Dermis blood vessel endothelial cell (primary cell): ENCODE measurements around the gene HGFAC. TPM values are rescaled to one million over a fixed set of nuclear protein-coding genes. Genes with fewer than 3 reads are reported as not detected.
"Not testable (repeated sequence)": the region's sequence is repeated elsewhere in the genome, so short reads cannot be mapped to it uniquely, and the experiment has no call there.

Experiments
- DNase-seq: peaks from one replicate; pipeline ENCODE4 v3.0.0; 2010
- total RNA-seq: library from RNA; depleted of rRNA; stranded (reverse); fragments of >200 nt; gene quantifications from 2 replicates; pipeline ENCODE4 v1.2.3, GENCODE V29; 2014

Gene HGFAC
- 0.28 and 0.51 TPM in 2 replicates for total RNA-seq

GRCh38 chr4:3441501-3442459 is at the start of gene HGFAC:
Gene HGFAC, plus strand, starts transcription at chr4:3441968. Its CDS starts 34 bp downstream, at chr4:3442002.
- no peak for DNase-seq

- no peak for DNase-seq
Observed at GRCh38 chr4:3392321-3392720, 49.4 kb upstream of the HGFAC start.

- DNase-seq: no peak
Observed at GRCh38 chr4:3393171-3393570, 48.6 kb upstream of the HGFAC start.

- no peak for DNase-seq
Observed at GRCh38 chr4:3396600-3396999, 45.2 kb upstream of the HGFAC start.

- no peak for DNase-seq
Observed at GRCh38 chr4:3397128-3397527, 44.6 kb upstream of the HGFAC start.

GRCh38 chr4:3399277-3400194 is 42.2 kb upstream of the HGFAC start:
- DNase-seq: peak; percentile 55

DNA sequence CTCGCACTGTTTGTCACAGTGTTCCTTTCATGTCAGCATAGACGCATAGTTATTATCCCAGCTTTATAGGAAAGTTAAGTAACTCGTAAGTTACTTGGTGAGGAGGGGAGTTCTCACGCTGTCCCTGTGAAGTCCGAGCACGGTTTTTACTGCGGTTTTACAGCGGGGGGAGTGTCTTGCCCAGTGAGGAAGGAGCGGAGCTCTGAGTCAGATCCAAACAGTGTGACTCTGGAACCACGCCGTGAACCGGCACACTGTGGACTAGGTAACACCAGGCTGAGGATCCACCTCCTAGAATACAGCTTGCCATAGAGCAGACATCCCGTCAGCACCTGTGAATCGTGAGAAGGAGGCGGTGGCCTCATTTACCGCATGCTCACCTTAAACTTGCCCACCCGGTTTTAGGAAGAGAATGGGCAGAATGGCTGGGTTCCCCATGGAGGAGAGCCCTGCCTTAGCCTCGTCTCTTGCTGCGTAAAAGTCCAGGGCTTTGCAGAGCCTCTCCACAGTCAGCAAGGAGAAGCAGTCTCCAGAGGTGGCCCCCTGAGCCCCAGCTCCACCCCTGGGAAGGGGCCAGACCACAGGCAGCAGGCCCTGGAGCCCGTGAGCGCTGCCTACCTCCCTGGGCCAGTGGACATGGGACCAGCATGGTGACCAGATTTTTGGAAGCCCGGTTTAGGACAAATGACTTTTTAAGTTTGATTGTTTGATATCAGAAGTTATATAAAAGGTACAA is 40.2 kb upstream of the HGFAC start:
- DNase-seq: no peak

- no peak for DNase-seq
Observed at GRCh38 chr4:3402491-3403347, 39.0 kb upstream of the HGFAC start.

- no peak for DNase-seq
Observed at GRCh38 chr4:3403348-3403906, 38.3 kb upstream of the HGFAC start.

- DNase-seq: no peak
Observed at GRCh38 chr4:3404546-3404945, 37.2 kb upstream of the HGFAC start.

DNA sequence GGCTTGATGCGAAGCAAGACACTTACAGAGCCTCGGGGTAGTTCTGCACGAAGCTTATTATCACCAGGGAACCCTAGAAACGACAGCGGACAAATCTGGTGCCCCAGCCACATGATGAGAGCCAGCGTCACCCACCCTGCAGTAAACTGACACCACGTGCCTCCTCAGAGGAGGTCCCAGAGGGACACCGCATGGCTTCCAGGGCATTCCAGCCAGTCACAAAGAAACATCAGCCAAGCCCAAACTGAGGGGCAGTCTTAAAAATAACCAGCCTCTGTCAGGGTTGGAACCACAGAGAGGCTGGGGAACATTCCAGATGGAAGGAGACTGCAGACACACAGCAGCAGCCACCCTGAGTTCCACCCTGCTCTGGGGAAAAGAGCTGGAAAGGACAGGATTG is 36.6 kb upstream of the HGFAC start:
- DNase-seq: no peak

GRCh38 chr4:3406021-3406420 is 35.7 kb upstream of the HGFAC start:
- no peak for DNase-seq

DNA sequence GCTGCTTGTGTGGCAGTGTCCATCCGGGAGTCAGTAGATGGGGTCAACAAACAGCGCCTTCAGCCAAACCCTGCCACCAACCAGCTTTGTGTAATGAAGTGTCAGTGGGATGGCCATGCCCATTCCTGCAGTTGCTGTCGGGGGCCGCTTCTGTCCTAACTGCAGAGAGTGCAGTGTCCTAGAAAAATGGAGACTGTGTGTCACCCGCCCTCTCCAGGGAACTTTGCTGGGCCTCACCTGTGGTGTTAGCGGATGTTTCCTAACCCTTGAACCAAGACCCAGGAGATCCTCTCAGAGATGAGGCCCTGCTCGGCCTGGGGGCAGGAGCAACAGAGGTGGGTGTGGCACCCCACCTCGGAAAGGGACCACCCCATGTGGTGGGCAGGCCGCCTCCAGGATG is 35.3 kb upstream of the HGFAC start:
- DNase-seq: no peak

GRCh38 chr4:3407171-3407771 is 34.5 kb upstream of the HGFAC start:
- no peak for DNase-seq

DNA sequence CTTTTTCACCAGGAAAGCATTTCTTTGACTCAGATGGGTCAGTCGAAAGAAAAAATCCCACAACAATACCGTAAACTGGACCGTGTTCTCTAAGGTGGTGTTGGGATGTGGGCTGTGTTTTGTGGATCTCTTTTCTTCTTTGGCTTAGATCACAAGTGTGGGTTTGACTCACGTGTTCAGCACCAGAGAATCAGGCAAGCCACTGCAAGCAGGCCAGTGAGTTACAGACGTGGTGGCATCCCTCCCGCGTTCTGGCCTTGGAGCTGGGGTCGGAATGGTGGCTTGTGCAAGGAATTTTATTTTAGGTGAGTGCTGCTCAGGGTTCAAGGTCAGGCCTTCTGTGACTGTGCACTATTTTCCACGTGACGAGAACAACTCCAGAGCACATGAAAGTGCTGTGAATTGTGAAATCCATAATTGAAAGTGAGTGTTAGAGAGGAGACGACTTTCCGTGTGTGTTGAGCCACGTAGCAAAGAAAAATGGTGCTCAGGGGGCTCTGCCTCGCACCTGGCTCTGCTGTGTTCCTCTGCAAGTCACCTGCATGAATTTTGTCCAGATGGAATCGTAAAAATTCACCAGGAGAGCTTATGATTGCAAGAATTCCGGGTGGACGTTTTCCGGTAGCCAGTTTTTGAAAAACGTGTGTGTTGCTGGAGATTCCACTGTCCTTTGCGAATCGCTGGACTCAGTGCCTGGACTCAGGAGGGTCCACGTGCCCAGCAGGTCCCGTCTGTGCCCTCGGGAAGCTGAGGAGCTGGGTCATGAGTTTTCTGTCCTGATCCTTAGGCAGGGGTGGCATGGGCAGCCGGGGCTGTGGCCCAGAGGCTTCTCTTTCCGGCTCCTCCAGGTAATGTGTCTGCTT is 33.6 kb upstream of the HGFAC start:
- no peak for DNase-seq

DNA sequence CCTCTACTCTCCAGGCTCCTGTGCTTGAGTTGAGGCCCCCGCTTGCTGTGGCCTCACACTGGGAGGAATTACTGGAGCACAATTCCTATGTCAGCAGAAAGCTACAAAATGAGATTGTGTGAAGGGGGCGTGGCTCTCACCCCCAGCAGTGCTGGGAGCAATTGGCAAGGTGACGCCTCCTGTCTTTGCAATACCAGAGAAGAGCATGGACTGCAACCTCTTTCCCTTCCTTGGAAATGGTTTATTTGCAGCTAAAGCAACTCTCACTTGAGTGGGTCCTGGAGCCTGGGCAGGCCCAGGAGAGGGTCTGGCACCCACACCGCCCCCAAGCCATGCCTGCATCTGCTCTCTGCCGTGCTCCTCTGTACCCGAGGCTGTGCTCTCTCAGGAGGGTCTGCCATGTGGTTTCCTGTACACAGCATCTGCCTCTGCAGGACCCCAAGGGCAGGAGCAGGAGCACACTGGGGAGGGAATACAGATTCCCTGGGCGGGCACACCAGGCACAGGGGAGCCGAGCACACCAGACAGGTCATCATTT is 32.9 kb upstream of the HGFAC start:
- no peak for DNase-seq

DNA sequence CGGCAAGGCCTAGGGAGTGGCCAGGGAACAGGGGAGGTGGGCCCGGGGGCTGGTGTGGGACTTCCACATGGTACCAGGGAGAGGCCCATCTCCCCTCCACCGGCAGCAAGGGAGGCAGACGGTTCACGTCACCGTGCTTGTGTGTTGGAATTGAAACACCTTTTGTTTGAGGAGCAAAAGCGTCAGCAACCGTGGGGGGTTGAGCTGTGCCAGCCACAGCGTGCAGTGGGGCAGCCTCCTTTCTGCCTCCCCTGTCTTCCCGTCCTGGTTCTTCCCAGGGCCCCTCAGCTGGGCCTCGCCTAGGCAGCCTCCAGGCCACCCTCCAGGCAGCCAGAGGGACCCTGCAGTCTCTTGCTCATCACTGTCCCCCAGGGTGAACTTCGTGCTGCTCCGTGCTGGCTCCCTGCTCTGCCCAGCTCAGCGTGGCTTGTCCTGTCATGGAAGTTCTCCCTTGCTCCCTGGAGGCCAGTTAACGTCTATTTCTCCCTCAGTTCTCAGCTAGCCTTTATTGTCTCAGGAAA is 32.1 kb upstream of the HGFAC start:
- no peak for DNase-seq

DNA sequence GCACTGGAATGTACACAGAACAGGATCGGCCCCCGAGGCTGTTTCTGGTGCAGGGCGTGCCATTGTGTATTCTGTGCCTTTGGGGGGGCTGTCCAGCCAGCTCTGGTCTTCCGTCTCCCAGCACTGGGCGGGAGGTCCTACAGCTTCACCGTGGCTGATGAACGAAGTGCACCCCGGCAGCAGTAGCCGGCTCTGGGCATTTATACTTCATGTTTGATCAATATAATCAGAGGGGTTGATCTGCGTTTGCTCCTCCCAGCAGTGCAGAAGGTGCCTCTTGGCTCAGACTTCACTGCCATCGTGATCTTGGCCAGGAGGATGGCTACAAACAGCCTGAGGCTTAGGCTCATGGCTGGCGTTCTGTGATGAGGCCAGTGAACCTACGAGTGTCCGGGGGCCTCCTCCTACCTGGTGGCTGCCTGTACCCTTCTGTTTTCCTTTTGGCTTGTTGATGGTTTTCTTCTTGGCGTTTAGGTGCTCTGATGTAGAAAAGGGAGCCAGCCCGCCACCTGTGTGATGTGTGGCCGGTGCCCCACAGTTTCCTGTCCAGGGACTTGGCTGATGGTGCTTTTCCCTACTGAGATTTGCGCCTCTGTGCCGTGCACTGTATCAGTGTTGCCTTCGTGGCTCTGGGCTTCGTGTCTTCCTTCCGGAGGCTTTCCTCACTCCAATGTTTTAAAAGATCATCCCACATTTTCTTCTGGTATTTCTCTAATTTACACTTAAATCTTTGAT is 31.2 kb upstream of the HGFAC start:
- DNase-seq: no peak

DNA sequence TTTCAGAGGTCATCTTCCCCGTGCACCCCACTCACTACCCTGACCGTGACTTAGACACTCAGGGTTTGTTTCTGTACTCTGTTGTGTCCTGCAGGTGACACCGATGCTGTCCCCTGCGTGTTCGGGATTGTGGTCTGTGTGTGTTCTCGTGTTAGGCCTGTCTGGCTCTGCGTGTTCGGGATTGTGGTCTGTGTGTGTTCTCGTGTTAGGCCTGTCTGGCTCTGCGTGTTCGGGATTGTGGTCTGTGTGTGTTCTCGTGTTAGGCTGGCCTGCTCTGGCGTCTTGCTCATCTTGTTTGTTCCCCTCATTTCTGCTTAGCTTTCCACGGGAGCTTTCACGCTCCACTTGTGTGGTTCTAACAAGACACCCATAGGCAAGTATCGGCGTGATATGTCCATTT is 30.6 kb upstream of the HGFAC start:
- DNase-seq: not testable (repeated sequence)
